ENCODE measurements around the gene PLPPR5. TPM values are rescaled to one million over a fixed set of nuclear protein-coding genes. Genes with fewer than 3 reads are reported as not detected.

The PLPPR5 gene
- polyA plus RNA-seq, 1 donor: 1.8 TPM

DNA sequence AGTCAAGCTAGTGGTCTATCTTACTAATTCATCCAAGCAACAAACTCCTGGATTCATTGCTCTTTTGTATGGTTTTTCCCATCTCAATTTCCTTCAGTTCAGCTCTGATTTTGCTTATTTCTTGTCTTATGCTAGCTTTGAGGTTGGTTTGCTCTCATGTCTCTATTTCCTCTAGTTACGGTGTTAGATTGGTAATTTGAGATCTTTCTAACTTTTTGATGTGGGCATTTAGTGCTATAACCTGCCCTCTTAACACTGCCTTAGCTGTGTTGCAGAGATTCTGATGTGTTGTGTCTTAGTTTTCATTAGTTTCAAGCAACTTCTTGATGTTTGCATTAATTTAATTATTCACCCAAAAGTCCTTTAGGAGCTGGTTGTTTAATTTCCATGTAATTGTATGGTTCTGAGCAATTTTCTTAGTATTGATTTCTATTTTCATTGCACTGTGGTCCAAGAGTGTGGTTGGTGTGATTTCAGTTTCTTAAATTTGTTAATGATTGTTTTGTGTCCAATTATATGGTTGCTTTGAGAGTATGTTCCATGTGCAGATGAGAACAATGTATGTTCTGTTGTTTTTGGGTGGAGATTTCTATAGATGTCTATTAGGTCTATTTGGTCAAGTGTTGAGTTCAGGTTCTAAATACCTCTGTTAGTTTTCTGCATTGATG is 154.6 kb downstream of the PLPPR5 start:
- no peak for DNase-seq (ENCODE audit: low read depth)

DNA sequence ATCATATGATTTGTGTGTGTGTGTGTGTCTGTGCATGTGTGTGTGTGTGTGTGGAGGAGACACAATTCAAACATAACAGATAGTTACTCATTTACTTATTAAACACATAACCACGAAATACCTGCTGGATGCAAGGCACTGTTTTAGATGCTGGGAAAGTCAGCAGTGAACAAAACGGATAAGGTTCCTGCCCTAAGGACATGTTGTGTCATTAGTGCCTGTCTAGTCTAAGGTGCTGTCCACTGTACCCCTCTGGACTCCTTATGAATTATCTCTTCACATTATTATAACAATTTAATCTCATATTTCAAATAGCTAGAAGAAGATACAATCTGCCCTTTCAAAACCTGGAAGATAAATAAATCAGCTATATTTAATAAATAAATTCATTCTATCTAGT is 162.4 kb downstream of the PLPPR5 start:
- no peak for DNase-seq (ENCODE audit: low read depth)

All from forelimb muscle (tissue), 1 donor.